ENCODE results near the gene DNAJC16.

The DNAJC16 gene

DNA sequence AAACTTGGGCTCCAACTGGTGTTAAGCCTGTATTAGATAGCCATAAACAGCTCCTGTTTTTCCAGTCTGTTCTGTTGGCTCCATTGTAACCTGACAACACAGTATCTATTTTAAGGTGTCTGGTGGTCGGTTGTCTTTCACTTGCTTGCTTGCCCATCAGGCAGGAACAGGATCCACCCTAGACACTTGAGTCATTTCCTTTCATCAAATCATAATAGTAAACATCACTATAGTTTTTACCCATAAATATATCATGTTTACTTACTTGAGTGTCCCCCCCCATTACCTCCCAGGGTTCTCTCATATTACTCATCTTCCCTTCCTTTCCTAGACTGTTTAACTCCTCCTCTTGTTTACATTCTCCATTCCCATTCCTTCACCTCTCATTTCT is 93.5 kb downstream of the DNAJC16 start:
- Histone ChIP-seq H3K36me3 (ENCODE audit: low read length) (no peaks in the 10 kb centered on the region), H3K27ac (ENCODE audit: low read depth, low read length) (no peak overlapping the region), H2AFZ (ENCODE audit: low read depth, low read length, severe bottlenecking) (no peak overlapping the region), H4K20me1 (ENCODE audit: low read depth, low read length) (peaks cover 18% of the 10 kb centered on the region; the same call in 1 of the 2 replicates), H3K4me3 (ENCODE audit: insufficient read depth, low read length, poor library complexity, severe bottlenecking) (no peak overlapping the region), H3K27me3 (ENCODE audit: low read length) (no peaks in the 10 kb centered on the region), H3K9me3 (ENCODE audit: insufficient read depth, low read length) (no peaks in the 10 kb centered on the region), H3K9me2 (replicated peaks; ENCODE audit: insufficient read depth, low read length) (no peaks in the 10 kb centered on the region), H3K9ac (ENCODE audit: low read length) (no peak overlapping the region), H3K79me2 (ENCODE audit: insufficient read depth, low read length) (peaks cover 77% of the 10 kb centered on the region), H3K4me2 (ENCODE audit: low read depth, low read length, poor library complexity, severe bottlenecking) (peak overlapping the region; percentile 31), H3F3A (ENCODE audit: insufficient read depth) (peaks cover 11% of the 10 kb centered on the region)
- no peak for TF ChIP-seq EZH2phosphoT487 (conservative IDR thresholded peaks at IDR 0.05; ENCODE audit: low read length)
- TF ChIP-seq, protein P1, sequence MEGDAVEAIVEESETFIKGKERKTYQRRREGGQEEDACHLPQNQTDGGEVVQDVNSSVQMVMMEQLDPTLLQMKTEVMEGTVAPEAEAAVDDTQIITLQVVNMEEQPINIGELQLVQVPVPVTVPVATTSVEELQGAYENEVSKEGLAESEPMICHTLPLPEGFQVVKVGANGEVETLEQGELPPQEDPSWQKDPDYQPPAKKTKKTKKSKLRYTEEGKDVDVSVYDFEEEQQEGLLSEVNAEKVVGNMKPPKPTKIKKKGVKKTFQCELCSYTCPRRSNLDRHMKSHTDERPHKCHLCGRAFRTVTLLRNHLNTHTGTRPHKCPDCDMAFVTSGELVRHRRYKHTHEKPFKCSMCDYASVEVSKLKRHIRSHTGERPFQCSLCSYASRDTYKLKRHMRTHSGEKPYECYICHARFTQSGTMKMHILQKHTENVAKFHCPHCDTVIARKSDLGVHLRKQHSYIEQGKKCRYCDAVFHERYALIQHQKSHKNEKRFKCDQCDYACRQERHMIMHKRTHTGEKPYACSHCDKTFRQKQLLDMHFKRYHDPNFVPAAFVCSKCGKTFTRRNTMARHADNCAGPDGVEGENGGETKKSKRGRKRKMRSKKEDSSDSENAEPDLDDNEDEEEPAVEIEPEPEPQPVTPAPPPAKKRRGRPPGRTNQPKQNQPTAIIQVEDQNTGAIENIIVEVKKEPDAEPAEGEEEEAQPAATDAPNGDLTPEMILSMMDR (IDR thresholded peaks at IDR 0.05; ENCODE audit: insufficient read depth, low read length, poor library complexity, severe bottlenecking): no peak

DNA sequence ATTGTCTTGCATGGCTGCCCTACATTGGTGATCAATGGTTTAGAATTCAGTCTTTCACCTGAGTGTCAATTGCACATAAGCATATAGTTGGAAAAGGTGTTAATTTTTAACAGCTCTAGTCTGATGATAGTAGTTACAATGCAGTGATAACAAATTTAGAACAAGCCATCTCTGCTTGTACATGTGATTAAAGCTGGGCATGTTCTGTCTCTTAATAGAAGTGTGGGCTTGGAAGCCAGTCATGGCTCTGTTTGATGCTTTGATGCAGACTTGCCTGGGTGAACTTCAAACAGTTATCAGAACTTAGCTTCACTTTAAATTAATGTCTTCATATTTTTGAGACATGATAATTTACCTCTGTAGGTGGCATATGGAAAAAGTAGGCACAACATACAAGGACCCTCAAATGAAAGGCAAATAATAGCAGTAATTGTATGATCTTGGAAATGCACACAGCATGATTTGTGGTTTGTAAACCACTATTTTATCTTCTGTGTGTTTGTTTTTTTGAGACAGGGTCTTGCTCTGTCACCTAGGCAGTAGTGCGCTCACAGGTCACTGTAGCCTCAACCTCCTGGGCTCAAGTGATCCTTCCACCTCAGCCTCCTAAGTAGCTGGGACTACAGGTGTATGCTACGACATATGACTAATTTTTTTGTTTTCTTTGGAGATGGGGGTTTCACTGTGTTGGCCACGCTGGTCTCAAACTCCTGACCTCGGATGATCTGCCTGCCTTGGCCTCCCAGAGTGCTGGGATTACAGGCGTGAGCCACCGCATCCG is 94.4 kb downstream of the DNAJC16 start:
- Histone ChIP-seq H3K9me2 (replicated peaks; ENCODE audit: insufficient read depth, low read length) (no peaks in the 10 kb centered on the region), H3F3A (ENCODE audit: insufficient read depth) (peaks cover 11% of the 10 kb centered on the region), H3K4me2 (ENCODE audit: low read depth, low read length, poor library complexity, severe bottlenecking) (peak overlapping the region; percentile 31), H3K27me3 (ENCODE audit: low read length) (no peaks in the 10 kb centered on the region), H3K9ac (ENCODE audit: low read length) (no peak overlapping the region), H3K79me2 (ENCODE audit: insufficient read depth, low read length) (peaks cover 87% of the 10 kb centered on the region), H2AFZ (ENCODE audit: low read depth, low read length, severe bottlenecking) (no peak overlapping the region), H3K9me3 (ENCODE audit: insufficient read depth, low read length) (no peaks in the 10 kb centered on the region), H4K20me1 (ENCODE audit: low read depth, low read length) (peaks cover 20% of the 10 kb centered on the region; the same call in 1 of the 2 replicates), H3K27ac (ENCODE audit: low read depth, low read length) (no peak overlapping the region), H3K36me3 (ENCODE audit: low read length) (no peaks in the 10 kb centered on the region), H3K4me3 (ENCODE audit: insufficient read depth, low read length, poor library complexity, severe bottlenecking) (no peak overlapping the region)
- TF ChIP-seq, protein P1 (IDR thresholded peaks at IDR 0.05; ENCODE audit: insufficient read depth, low read length, poor library complexity, severe bottlenecking): no peak
- no peak for TF ChIP-seq EZH2phosphoT487 (conservative IDR thresholded peaks at IDR 0.05; ENCODE audit: low read length)

DNA sequence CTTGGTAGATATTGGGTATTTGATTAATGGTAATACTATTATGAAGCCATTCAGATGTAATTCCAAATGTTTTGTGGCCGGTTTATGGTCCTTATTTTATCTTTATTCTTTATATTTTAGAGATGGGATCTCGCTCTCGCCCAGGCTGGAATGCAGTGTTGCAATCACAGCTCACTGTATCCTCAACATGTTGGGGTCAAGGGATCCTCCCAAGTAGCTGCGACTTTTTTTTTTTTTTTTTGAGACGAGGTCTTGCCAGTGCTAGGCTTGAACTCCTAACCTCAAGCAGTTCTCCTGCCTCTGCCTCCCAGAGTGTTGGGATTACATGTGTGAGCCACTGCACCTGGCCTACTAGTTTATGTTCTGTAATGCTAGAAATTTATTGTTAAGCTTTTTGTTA is 95.3 kb downstream of the DNAJC16 start:
- H3F3A ChIP-seq (ENCODE audit: insufficient read depth): peaks cover 8% of the 10 kb centered on the region
- peaks cover 96% of the 10 kb centered on the region for H3K79me2 ChIP-seq (ENCODE audit: insufficient read depth, low read length)
- H2AFZ ChIP-seq (ENCODE audit: low read depth, low read length, severe bottlenecking): no peak overlapping the region
- no peak overlapping the region for H3K27ac ChIP-seq (ENCODE audit: low read depth, low read length)
- H3K4me2 ChIP-seq (ENCODE audit: low read depth, low read length, poor library complexity, severe bottlenecking): no peak overlapping the region
- TF ChIP-seq, protein P1 (IDR thresholded peaks at IDR 0.05; ENCODE audit: insufficient read depth, low read length, poor library complexity, severe bottlenecking): no peak
- TF ChIP-seq EZH2phosphoT487 (conservative IDR thresholded peaks at IDR 0.05; ENCODE audit: low read length): no peak
- H3K9me2 ChIP-seq (replicated peaks; ENCODE audit: insufficient read depth, low read length): no peaks in the 10 kb centered on the region
- 0 out of 2 replicates have a peak, but pooled peaks cover 2% of the 10 kb centered on the region for H3K36me3 ChIP-seq (ENCODE audit: low read length)
- H4K20me1 ChIP-seq (ENCODE audit: low read depth, low read length): peaks cover 20% of the 10 kb centered on the region; the same call in 1 of the 2 replicates
- no peak overlapping the region for H3K4me3 ChIP-seq (ENCODE audit: insufficient read depth, low read length, poor library complexity, severe bottlenecking)
- no peaks in the 10 kb centered on the region for H3K9me3 ChIP-seq (ENCODE audit: insufficient read depth, low read length)
- H3K9ac ChIP-seq (ENCODE audit: low read length): no peak overlapping the region
- H3K27me3 ChIP-seq (ENCODE audit: low read length): no peaks in the 10 kb centered on the region

Measured in SU-DHL-6 (cell line).